WERI-Rb-1 (cell line): Measurements from ENCODE around the gene ADAM12.

Experiments used
- DNase-seq: peaks from one replicate; pipeline ENCODE4 v3.0.0-alpha.2; 2020
- H3K27ac ChIP-seq: fragments of 250-450 bp; sonication (Bioruptor Pico); 2 replicates; pipeline ENCODE4 v1.5.1; 2020; ENCODE audit warnings: mild to moderate bottlenecking, moderate library complexity
- H3K27me3 ChIP-seq: fragments of 250-450 bp; sonication (Bioruptor Pico); 2 replicates; pipeline ENCODE4 v1.5.1; 2021; ENCODE audit warnings: mild to moderate bottlenecking, low read depth, moderate library complexity; ENCODE audit not compliant: insufficient read depth, severe bottlenecking
- H3K36me3 ChIP-seq: fragments of 250-450 bp; sonication (Bioruptor Pico); 2 replicates; pipeline ENCODE4 v1.5.1; 2020; ENCODE audit warnings: mild to moderate bottlenecking, moderate library complexity
- H3K4me3 ChIP-seq: 2 replicates; pipeline ENCODE4 v1.5.1; 2011; ENCODE audit warnings: low read depth, mild to moderate bottlenecking, control low read depth, low read length
- H3K9me3 ChIP-seq: fragments of 250-450 bp; sonication (Bioruptor Pico); 2 replicates; pipeline ENCODE4 v1.5.1; 2021; ENCODE audit warnings: mild to moderate bottlenecking, moderate library complexity; ENCODE audit not compliant: severe bottlenecking
- CTCF ChIP-seq: IDR thresholded peaks from 2 replicates; pipeline ENCODE4 v1.5.1; 2011; ENCODE audit warnings: low read depth, mild to moderate bottlenecking, control low read depth, inconsistent platforms, low read length

ADAM12 gene

GRCh38 chr10:126118476-126118875, 269.8 kb downstream of the ADAM12 start:
- DNase-seq, result no peak
- no peak for TF ChIP-seq CTCF
- Histone ChIP-seq H3K27ac (no peak overlapping the region), H3K4me3 (no peak overlapping the region), H3K36me3 (no peaks in the 10 kb centered on the region), H3K27me3 (no peaks in the 10 kb centered on the region), H3K9me3 (no peaks in the 10 kb centered on the region)

- H3K9me3 ChIP-seq, result no peaks in the 10 kb centered on the region
- H3K27ac ChIP-seq, result no peak overlapping the region
- H3K4me3 ChIP-seq, result no peak overlapping the region
- no peaks in the 10 kb centered on the region for H3K36me3 ChIP-seq
- TF ChIP-seq CTCF, result no peak
- H3K27me3 ChIP-seq, result no peaks in the 10 kb centered on the region
- DNase-seq, result no peak
These were observed 271.1 kb downstream of the ADAM12 start for GRCh38 chr10:126117196-126117595.

GRCh38 chr10:126115886-126116285, 272.4 kb downstream of the ADAM12 start:
- Histone ChIP-seq H3K4me3 (no peak overlapping the region), H3K27ac (no peak overlapping the region), H3K27me3 (no peaks in the 10 kb centered on the region), H3K36me3 (no peaks in the 10 kb centered on the region), H3K9me3 (no peaks in the 10 kb centered on the region)
- no peak for TF ChIP-seq CTCF
- no peak for DNase-seq

GRCh38 chr10:126114884-126115555, 273.3 kb downstream of the ADAM12 start:
- no peak for TF ChIP-seq CTCF
- H3K27me3 ChIP-seq, result no peaks in the 10 kb centered on the region
- H3K36me3 ChIP-seq, result no peaks in the 10 kb centered on the region
- no peak overlapping the region for H3K4me3 ChIP-seq
- no peaks in the 10 kb centered on the region for H3K9me3 ChIP-seq
- H3K27ac ChIP-seq, result no peak overlapping the region
- no peak for DNase-seq

GRCh38 chr10:126111516-126111915, 276.8 kb downstream of the ADAM12 start:
- Histone ChIP-seq H3K36me3 (no peaks in the 10 kb centered on the region), H3K27me3 (no peaks in the 10 kb centered on the region), H3K9me3 (no peaks in the 10 kb centered on the region), H3K4me3 (no peak overlapping the region), H3K27ac (no peak overlapping the region)
- no peak for DNase-seq
- no peak for TF ChIP-seq CTCF

GRCh38 chr10:126110489-126111180, 277.6 kb downstream of the ADAM12 start:
- TF ChIP-seq CTCF, result no peak
- Histone ChIP-seq H3K27ac (no peak overlapping the region), H3K36me3 (no peaks in the 10 kb centered on the region), H3K27me3 (no peaks in the 10 kb centered on the region), H3K9me3 (no peaks in the 10 kb centered on the region), H3K4me3 (no peak overlapping the region)
- DNase-seq, result no peak
